Neural crest cell (in vitro differentiated cells): ENCODE results near the gene KIRREL2. TPM values are rescaled to one million over a fixed set of nuclear protein-coding genes. Genes with fewer than 3 reads are reported as not detected.

Source experiments
- DNase-seq: peaks from one replicate; pipeline ENCODE4 v3.0.0; 2021; ENCODE audit warnings: low read depth, mixed read lengths, low spot score
- H3K27ac Mint-ChIP-seq: one replicate; pipeline ENCODE4 v1.8.0; 2021; ENCODE audit warnings: mild to moderate bottlenecking, mixed read lengths; ENCODE audit not compliant: unreplicated experiment
- H3K27me3 Mint-ChIP-seq: 2 replicates; pipeline ENCODE4 v1.8.0; 2021; ENCODE audit warnings: low read depth, mild to moderate bottlenecking, mixed read lengths
- H3K36me3 Mint-ChIP-seq: 2 replicates; pipeline ENCODE4 v1.8.0; 2021; ENCODE audit warnings: low read depth, mild to moderate bottlenecking, mixed read lengths
- H3K4me1 Mint-ChIP-seq: 2 replicates; pipeline ENCODE4 v1.8.0; 2021; ENCODE audit warnings: mixed read lengths
- H3K4me3 Mint-ChIP-seq: one replicate; pipeline ENCODE4 v1.8.0; 2021; ENCODE audit warnings: mild to moderate bottlenecking, mixed read lengths
- H3K9me3 Mint-ChIP-seq: 2 replicates; pipeline ENCODE4 v1.8.0; 2021; ENCODE audit warnings: mixed read lengths
- CTCF ChIP-seq: fragments of 200-600 bp; sonication (generic); conservative IDR thresholded peaks from 2 replicates; pipeline ENCODE4 v1.5.0; 2021; ENCODE audit warnings: antibody characterized with exemption, mild to moderate bottlenecking
- total RNA-seq: library from RNA; stranded (reverse); gene quantifications from 2 replicates; pipeline ENCODE4 v1.2.1, GENCODE V29; 2021

KIRREL2 gene
- total RNA-seq, 1 donor from 2014 or later, result 4.5 TPM

GRCh38 chr19:35860436-35860817 is 3.7 kb downstream of the KIRREL2 start:
- Mint-ChIP-seq H3K4me3 (peak overlapping the region; percentile 71), H3K36me3 (no peaks in the 10 kb centered on the region)

GRCh38 chr19:35860818-35861639 is 4.3 kb downstream of the KIRREL2 start:
- peak overlapping the region; percentile 71 for H3K4me3 Mint-ChIP-seq
- peaks cover 43% of the 10 kb centered on the region for H3K27me3 Mint-ChIP-seq
- H3K9me3 Mint-ChIP-seq, result no peaks in the 10 kb centered on the region
- no peak for TF ChIP-seq CTCF
- H3K4me1 Mint-ChIP-seq, result peaks cover 37% of the 10 kb centered on the region
- DNase-seq, result peak; percentile 78
- H3K27ac Mint-ChIP-seq, result peak overlapping the region; percentile 72
- H3K36me3 Mint-ChIP-seq, result no peaks in the 10 kb centered on the region

More at GRCh38 chr19:35860436-35860817, 3.7 kb downstream of the KIRREL2 start:
- Mint-ChIP-seq H3K27me3 (peaks cover 47% of the 10 kb centered on the region), H3K27ac (no peak overlapping the region), H3K4me1 (peaks cover 42% of the 10 kb centered on the region), H3K9me3 (no peaks in the 10 kb centered on the region)
- TF ChIP-seq CTCF, result no peak
- peak; percentile 8 for DNase-seq

- DNase-seq, result no peak
- Mint-ChIP-seq H3K27me3 (peaks cover 42% of the 10 kb centered on the region), H3K27ac (peak overlapping the region; percentile 72), H3K4me1 (peaks cover 36% of the 10 kb centered on the region), H3K9me3 (no peaks in the 10 kb centered on the region), H3K4me3 (peak overlapping the region; percentile 71), H3K36me3 (no peaks in the 10 kb centered on the region)
- no peak for TF ChIP-seq CTCF
Measured at GRCh38 chr19:35861640-35862160, 5.0 kb downstream of the KIRREL2 start.

- H3K4me3 Mint-ChIP-seq, result peak overlapping the region; percentile 66
- DNase-seq, result no peak
- peaks cover 37% of the 10 kb centered on the region for H3K27me3 Mint-ChIP-seq
- TF ChIP-seq CTCF, result no peak
- no peak overlapping the region for H3K27ac Mint-ChIP-seq
- no peaks in the 10 kb centered on the region for H3K9me3 Mint-ChIP-seq
- peaks cover 33% of the 10 kb centered on the region for H3K4me1 Mint-ChIP-seq
- H3K36me3 Mint-ChIP-seq, result no peaks in the 10 kb centered on the region
Measured at GRCh38 chr19:35862528-35862927, 5.8 kb downstream of the KIRREL2 start.

- H3K4me3 Mint-ChIP-seq, result peak overlapping the region; percentile 66
- H3K27ac Mint-ChIP-seq, result no peak overlapping the region
- H3K4me1 Mint-ChIP-seq, result peaks cover 33% of the 10 kb centered on the region
- no peaks in the 10 kb centered on the region for H3K36me3 Mint-ChIP-seq
- peaks cover 32% of the 10 kb centered on the region for H3K27me3 Mint-ChIP-seq
- no peaks in the 10 kb centered on the region for H3K9me3 Mint-ChIP-seq
- TF ChIP-seq CTCF, result no peak
- DNase-seq, result no peak
Measured at GRCh38 chr19:35863018-35863417, 6.3 kb downstream of the KIRREL2 start.
